DMS114 treated with DMSO at 0.1 percent for 48 hours (cell line): ENCODE data around the gene ANTXR2.
"Not testable (repeated sequence)": the region's sequence is repeated elsewhere in the genome, so short reads cannot be mapped to it uniquely, and the experiment has no call there.

ENCODE experiments used
- DNase-seq: peaks from one replicate; lab custom pipeline; 2025; ENCODE audit not compliant: unreplicated experiment; lab: John Stamatoyannopoulos, UW

The ANTXR2 gene

GRCh38 chr4:79927931-79928330 is 145.1 kb downstream of the ANTXR2 start:
- no peak for DNase-seq

GRCh38 chr4:79923281-79923680 is 149.7 kb downstream of the ANTXR2 start:
- DNase-seq = no peak

- DNase-seq = no peak
Observed at GRCh38 chr4:79922011-79922410, 151.0 kb downstream of the ANTXR2 start.

GRCh38 chr4:79920163-79920853 is 152.7 kb downstream of the ANTXR2 start:
- no peak for DNase-seq

- DNase-seq = no peak
Observed at GRCh38 chr4:79918292-79918691, 154.7 kb downstream of the ANTXR2 start.

GRCh38 chr4:79917246-79917645 is 155.8 kb downstream of the ANTXR2 start:
- DNase-seq = no peak

GRCh38 chr4:79915246-79915645 is 157.8 kb downstream of the ANTXR2 start:
- DNase-seq = no peak

- DNase-seq = no peak
Observed at GRCh38 chr4:79913581-79913980, 159.4 kb downstream of the ANTXR2 start.

- DNase-seq = no peak
Observed at GRCh38 chr4:79907001-79907400, 166.0 kb downstream of the ANTXR2 start.

GRCh38 chr4:79906303-79906702 is 166.7 kb downstream of the ANTXR2 start:
- DNase-seq = no peak

GRCh38 chr4:79905212-79905611 is 167.8 kb downstream of the ANTXR2 start:
- no peak for DNase-seq

- DNase-seq = no peak
Observed at GRCh38 chr4:79904331-79904730, 168.7 kb downstream of the ANTXR2 start.

- DNase-seq = no peak
Observed at GRCh38 chr4:79900182-79900581, 172.8 kb downstream of the ANTXR2 start.

- DNase-seq = no peak
Observed at GRCh38 chr4:79899481-79899880, 173.5 kb downstream of the ANTXR2 start.

GRCh38 chr4:79898055-79898454 is 175.0 kb downstream of the ANTXR2 start:
- DNase-seq = no peak

- no peak for DNase-seq
Observed at GRCh38 chr4:79897174-79897573, 175.9 kb downstream of the ANTXR2 start.

- DNase-seq = no peak
Observed at GRCh38 chr4:79893456-79893855, 179.6 kb downstream of the ANTXR2 start.

GRCh38 chr4:79889026-79889425 is 184.0 kb downstream of the ANTXR2 start:
- DNase-seq = not testable (repeated sequence)

- no peak for DNase-seq
Observed at GRCh38 chr4:79886557-79886956, 186.5 kb downstream of the ANTXR2 start.

GRCh38 chr4:79886021-79886420 is 187.0 kb downstream of the ANTXR2 start:
- DNase-seq = no peak

GRCh38 chr4:79883290-79883689 is 189.7 kb downstream of the ANTXR2 start:
- no peak for DNase-seq

- no peak for DNase-seq
Observed at GRCh38 chr4:79882806-79883205, 190.2 kb downstream of the ANTXR2 start.

- DNase-seq = no peak
Observed at GRCh38 chr4:79881407-79881806, 191.6 kb downstream of the ANTXR2 start.
